Posterior cingulate gyrus (tissue), 11 donors: ENCODE measurements around the gene DOK3.
"Not testable (repeated sequence)": the region's sequence is repeated elsewhere in the genome, so short reads cannot be mapped to it uniquely, and the experiment has no call there.

Experiments used
- DNase-seq, 10 donors: peaks; one replicate each; pipeline versions ENCODE4 v3.0.0 to v3.0.0-alpha.2; 2020 to 2021; ENCODE audit warnings: mixed read lengths in 3 of 10
- intact Hi-C: fragments of 100-400 bp; cut with DNase I; formaldehyde crosslinking; loops from one replicate; pipeline ENCODE4 v1.15.1; 2023

Gene DOK3

DNA sequence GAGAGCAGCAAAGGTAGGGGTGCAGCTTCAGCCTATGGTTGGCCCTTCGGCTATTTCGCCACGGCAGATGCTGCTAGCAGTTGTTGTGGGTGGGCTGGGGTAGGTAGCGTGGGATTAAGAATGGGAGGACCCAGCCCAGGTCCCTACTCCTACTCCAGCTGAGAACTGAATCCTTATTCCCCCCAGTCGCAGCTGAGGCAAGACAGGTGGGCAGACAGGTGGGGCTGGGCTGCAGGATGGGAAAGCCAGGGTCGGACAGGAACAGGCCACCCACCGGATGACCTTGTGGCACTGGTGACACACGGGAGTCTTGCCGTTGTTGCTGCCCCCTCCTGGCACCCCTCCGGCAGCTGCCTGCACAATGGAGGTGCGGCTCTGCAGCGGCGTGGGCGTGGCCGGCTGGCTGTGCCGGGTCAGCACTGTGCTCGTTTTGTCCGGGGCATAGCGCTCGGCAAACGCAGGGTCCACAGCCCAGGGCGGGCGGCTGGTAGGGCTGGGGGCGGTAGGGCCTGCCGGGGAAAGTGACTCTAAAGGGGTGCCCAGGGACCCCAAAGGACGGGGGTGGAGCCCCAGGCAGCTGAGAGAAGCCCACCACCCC, 20.4 kb downstream of the DOK3 start:
- DNase-seq: no peak
- intact Hi-C loops: no loop called here

GRCh38 chr5:177487975-177488374, 21.7 kb downstream of the DOK3 start:
- no peak for DNase-seq
- intact Hi-C loops: no loop called here

GRCh38 chr5:177487144-177487543, 22.5 kb downstream of the DOK3 start:
- DNase-seq: no peak
- intact Hi-C loops: no loop called here

DNA sequence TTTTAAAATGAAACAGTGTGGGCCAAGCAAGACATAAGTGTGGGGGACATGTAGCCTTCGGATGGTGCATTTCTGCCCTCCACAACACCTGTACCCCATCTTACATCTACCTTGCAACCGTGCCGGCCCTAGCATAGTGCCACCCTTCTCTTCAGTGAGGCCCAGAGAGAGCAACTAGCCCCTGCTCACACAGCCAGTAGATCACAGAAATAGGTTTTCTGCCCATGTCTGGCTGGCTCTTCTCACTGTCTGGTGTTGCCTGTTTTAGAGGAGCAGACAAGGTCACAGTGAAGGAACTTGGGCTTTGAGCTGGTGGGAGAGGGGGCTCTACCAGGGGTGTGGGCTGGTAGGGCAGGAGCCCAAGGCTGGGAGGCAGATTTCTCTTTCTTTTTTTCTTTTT, 23.4 kb downstream of the DOK3 start:
- intact Hi-C loops: no loop called here
- no peak for DNase-seq

DNA sequence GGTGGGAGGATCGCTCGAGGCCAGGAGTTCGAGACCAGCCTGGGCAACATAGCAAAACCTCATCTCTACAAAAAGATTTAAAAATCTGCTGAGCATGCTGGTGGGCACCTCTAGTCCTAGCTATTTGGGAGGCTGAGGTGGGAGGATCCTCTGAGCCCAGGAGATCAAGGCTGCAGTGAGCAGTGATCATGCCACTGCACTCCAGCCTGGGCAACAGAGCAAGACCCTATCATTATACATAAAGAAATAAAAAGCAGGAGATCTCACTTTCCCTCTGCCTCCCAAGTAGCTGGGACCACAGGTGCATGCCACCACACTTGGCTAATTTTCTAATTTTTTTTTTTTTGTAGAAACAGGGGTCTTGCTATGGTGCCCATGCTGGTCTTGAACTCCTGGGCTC, 23.9 kb downstream of the DOK3 start:
- DNase-seq, intact Hi-C loops: not testable (repeated sequence)

- intact Hi-C loops: no loop called here
- DNase-seq: no peak
Observed at GRCh38 chr5:177484902-177485549, 24.6 kb downstream of the DOK3 start.

DNA sequence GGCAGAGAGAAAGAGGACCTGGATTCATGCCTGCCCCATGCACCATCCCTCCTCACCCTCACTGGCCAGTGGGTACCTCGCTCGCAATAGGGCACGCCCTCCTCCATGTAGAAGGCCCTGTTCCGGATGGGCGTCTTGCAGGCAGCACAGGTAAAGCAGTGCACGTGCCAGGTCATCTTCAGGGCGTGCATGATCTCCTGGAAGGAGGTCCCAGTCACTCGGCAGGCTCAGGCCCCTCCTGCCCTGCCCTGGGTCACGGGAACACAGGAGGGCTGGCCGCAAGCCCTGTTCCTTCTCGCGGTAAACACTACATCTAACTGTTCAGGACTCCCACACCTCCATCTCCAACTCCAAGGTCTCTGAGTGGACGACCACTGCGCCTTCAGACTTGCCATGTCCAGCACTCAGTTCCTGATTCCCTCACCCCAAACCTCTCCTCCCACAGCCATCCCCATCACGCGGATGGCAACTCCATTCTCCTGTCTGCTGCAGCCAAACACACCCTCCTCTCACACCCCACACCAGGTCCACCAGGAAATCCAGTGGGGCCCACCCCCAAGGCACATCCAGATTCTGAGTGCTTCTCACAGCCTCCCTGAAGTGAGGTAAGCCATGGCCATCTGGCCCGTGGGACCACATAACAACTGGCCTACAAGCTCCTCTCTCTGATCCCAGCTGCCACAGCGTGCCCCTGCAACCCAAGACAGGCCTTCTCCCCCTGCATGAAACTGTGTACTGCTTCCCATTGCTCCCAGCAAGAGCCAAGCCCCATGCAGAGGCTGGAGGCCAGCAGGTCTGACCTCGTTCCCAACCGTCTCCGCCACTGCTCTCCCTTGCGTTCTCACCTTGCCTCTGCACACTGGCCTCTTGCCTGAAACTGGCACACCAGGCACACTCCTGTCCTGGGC, 25.4 kb downstream of the DOK3 start:
- intact Hi-C loops: no loop called here
- DNase-seq: no peak

DNA sequence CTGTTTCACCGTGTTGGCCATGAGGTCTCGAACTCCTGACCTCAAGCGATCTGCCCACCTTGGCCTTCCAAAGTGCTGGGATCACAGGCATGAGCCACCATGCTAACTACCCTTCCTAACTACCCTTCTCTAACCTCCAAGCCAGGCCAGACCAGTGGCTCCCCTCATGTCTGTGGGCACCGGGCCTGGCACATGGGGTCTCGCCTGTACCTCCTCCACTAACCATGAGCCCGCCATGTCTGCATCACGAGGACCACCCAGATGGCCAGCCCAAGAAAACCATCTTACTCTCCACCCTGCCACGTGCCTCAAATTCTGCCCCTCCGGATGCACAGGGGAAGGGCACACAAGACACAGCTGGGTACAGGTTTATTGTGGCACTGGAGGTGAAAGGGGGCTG, 26.6 kb downstream of the DOK3 start:
- intact Hi-C loops: no loop called here

DNA sequence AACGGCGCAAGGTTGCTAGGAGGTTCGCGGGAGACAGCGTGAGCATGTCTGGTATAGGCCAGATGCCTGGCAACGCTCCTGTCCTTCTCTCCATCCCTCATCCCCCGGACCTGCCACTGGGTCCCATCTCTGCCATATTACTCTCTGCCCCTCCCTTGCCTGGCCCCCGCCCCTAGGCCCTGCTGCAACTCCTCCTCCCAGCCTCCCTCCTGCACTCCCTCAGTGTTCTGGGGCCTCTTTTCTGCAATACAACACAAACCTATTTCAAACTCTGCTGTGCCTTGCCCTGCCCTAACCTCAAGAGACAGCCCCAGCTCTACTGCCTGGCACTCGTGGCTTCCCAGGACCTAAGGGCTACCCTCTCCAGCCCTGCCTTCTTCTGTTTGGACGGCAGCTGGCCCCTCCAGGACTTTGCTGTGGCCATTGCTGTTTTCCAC, 27.2 kb downstream of the DOK3 start:
- DNase-seq: no peak
- intact Hi-C loops: no loop called here

More for the DNA sequence above, 26.6 kb downstream of the DOK3 start:
- DNase-seq: no peak

- intact Hi-C loops: no loop called here
Observed at GRCh38 chr5:177479774-177480173, 29.9 kb downstream of the DOK3 start.

GRCh38 chr5:177478711-177479646, 30.6 kb downstream of the DOK3 start:
- peak in 3 of 10 donors; percentile 28 to 85 (median 38) for DNase-seq
- intact Hi-C loops: no loop called here

More at GRCh38 chr5:177479774-177480173, 29.9 kb downstream of the DOK3 start:
- DNase-seq: no peak

DNA sequence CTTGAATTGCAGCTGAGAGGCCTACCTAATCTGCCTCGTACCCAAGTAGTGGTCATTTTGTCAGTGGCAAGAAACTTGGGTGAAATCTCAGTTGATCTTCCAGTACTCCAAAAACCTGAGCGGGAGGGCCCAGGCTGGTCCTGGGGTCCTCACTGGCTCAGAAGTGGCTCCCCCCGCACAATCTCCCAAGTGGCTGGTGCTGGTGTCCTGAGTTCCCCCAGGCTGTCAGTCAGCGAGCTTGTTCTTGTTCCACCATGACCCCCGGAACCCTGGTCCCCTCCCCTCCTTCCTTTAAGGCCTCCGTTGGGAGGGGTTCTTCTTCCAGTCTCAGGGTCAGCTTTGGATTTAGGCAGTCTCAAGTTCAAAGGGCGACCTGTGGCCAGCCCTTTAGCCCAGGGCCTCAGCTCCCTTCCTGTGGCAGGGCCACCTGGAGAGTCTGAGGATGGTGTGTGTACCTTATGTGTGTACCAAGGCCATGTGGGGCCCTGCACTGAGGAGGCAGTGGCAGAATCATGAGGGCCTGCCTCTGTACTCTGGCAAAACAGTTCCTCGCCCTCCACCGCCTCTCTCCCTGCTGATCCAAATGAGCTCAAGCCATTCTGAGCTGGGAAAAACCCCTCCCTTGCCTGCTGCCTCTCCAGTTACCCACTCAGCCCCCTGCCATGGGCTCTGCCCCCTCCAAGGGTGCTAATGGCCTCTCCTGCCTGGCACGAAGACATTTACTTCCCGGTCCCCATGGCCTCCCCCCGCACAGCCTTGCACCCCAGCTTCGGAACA, 31.7 kb downstream of the DOK3 start:
- no peak for DNase-seq
- intact Hi-C loops: no loop called here

DNA sequence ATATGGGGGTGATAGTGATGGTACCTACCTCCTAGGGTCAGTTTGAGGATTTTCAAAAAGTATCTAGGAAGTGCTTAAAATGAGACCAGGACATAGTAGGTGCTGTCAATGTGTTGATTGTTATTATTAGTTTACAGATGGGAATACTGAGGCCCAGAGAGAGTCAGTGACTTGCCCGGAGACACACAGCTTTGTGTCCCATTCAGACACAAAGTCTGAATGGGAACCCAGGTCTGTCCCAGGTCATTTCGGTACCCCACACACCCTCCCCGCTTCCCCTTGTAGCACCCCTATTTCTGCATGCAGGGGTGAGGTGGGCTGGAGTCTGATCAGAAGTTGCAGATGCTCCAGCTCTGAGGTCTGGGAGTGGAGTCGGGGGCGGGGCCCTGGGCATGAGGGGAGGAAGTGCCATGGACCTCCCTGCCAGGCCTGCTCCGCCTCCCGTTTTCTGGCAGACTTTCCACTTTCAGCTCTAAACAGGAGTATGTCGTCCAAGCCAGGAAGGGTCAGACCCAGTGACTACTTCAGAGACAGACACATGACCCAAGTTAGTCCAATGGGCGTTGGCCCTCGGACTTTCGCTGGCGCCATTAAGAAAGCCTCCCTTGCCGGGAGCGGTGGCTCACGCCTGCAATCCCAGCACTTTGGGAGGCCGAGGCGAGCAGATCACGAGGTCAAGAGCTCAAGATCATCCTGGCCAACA, 32.9 kb downstream of the DOK3 start:
- intact Hi-C loops: no loop called here
- no peak for DNase-seq

DNA sequence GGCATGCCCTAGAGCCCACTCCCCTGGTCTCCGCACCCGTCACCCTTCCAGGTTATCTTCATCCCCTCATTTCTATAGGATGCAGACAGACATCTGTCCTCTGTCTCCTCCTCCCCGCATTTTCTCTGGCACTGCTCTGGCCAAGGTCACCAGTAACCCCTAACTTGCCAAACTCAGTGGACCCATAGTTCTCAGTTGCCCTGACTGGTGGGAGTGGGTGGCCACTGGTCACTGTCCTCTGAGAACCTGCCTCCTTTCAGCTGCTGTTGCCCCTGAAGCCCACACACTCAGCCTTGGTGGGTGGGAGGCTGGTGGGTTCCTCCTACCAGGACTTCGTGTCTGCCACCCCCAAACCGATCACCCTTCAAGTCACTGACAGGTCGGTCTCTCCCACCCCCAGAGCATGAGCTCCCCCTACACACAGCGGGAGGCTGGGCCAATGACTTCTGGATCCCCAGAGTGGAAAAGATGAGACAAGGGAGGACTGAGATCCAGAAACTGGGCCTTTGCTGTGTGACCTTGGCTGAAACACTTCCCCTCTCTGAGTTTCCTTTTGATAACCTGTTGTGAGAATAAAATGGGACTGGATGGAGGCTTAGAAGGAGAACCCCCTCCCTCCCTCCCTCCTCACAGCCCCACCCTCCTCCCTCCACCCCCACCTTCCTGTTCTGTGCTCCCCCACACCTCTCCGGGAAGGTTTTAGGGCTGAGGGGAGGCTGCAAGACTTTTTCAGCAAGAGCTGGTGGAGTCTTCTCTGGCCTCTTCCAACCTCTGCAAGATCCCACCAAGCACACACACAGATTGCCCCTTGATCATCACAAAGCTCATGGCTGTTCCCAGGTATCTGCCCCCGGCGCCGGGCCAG, 33.8 kb downstream of the DOK3 start:
- intact Hi-C loops: no loop called here
- no peak for DNase-seq

- no peak for DNase-seq
- intact Hi-C loops: no loop called here
Observed at GRCh38 chr5:177474846-177475562, 34.6 kb downstream of the DOK3 start.

- intact Hi-C loops: no loop called here
- no peak for DNase-seq
Observed at GRCh38 chr5:177474002-177474476, 35.6 kb downstream of the DOK3 start.

GRCh38 chr5:177473443-177474001, 36.1 kb downstream of the DOK3 start, which contains the start of gene DBN1:
TSS of gene DBN1 (minus strand) at chr5:177473634. CDS start at chr5:177473521, 113 bp downstream.
- peak in 3 of 10 donors; percentile 38 to 49 (median 48) for DNase-seq
- intact Hi-C loops: no loop called here
